Measurements from ENCODE around the gene PAQR9. TPM values are rescaled to one million over a fixed set of nuclear protein-coding genes. Genes with fewer than 3 reads are reported as not detected.
A peak's percentile ranks its signal among the peaks of the same experiment; 100 is the strongest.

PAQR9 gene
- total and polyA plus RNA-seq, 9 of the 15 experiments (the other 6 are each of a cell fraction or from before 2014, with no cell fraction given), result 0.04 to 0.58 (median 0.22) TPM

GRCh38 chr3:142929890-142930289 is 33.6 kb downstream of the PAQR9 start (continued):
- TF ChIP-seq HNRNPLL (IDR thresholded peaks at IDR 0.05; ENCODE audit: low read depth, low read length, poor library complexity, severe bottlenecking) (no peak), ZNF707 (CRISPR knock-in tag; conservative IDR thresholded peaks at IDR 0.05) (no peak), SAP30 (IDR thresholded peaks at IDR 0.05; ENCODE audit: borderline replicate concordance, insufficient read depth, low read depth, low read length, poor library complexity, severe bottlenecking) (no peak), POLR2AphosphoS5 (IDR thresholded peaks at IDR 0.05; ENCODE audit: control insufficient read depth, insufficient read depth, low read depth, low read length) (peak; percentile 61; the same call in 1 of the 2 replicates), CHCHD3 (CRISPR knock-in tag; IDR thresholded peaks at IDR 0.05) (no peak), SMC3 (conservative IDR thresholded peaks at IDR 0.05; ENCODE audit: insufficient read depth, low read depth, low read length) (no peak), FOXP1 (CRISPR knock-in tag; IDR thresholded peaks at IDR 0.05) (no peak), IRF1 (CRISPR knock-in tag; IDR thresholded peaks at IDR 0.05; ENCODE audit: borderline replicate concordance) (no peak), THRAP3 (IDR thresholded peaks at IDR 0.05; ENCODE audit: borderline replicate concordance) (no peak), ZNF165 (CRISPR knock-in tag; IDR thresholded peaks at IDR 0.05; ENCODE audit: borderline replicate concordance) (no peak), MECOM (CRISPR knock-in tag; IDR thresholded peaks at IDR 0.05) (no peak), YBX1 (IDR thresholded peaks at IDR 0.05) (no peak), HDAC2 (IDR thresholded peaks at IDR 0.05) (peak; percentile 76), SNIP1 (IDR thresholded peaks at IDR 0.05; ENCODE audit: low read depth) (no peak), ZBTB8A (IDR thresholded peaks at IDR 0.05; ENCODE audit: partially characterized antibody) (no peak), ZFPM2 (CRISPR knock-in tag; IDR thresholded peaks at IDR 0.05) (no peak), ZNF277 (CRISPR knock-in tag; IDR thresholded peaks at IDR 0.05; ENCODE audit: borderline replicate concordance) (no peak), ZFP1 (CRISPR knock-in tag; IDR thresholded peaks at IDR 0.05) (no peak), POLR2H (tag; IDR thresholded peaks at IDR 0.05; ENCODE audit: low read depth) (no peak), XRCC4 (IDR thresholded peaks at IDR 0.05; ENCODE audit: extremely low read depth, insufficient read depth, insufficient read length) (no peak)
- TF ChIP-seq, protein P1, sequence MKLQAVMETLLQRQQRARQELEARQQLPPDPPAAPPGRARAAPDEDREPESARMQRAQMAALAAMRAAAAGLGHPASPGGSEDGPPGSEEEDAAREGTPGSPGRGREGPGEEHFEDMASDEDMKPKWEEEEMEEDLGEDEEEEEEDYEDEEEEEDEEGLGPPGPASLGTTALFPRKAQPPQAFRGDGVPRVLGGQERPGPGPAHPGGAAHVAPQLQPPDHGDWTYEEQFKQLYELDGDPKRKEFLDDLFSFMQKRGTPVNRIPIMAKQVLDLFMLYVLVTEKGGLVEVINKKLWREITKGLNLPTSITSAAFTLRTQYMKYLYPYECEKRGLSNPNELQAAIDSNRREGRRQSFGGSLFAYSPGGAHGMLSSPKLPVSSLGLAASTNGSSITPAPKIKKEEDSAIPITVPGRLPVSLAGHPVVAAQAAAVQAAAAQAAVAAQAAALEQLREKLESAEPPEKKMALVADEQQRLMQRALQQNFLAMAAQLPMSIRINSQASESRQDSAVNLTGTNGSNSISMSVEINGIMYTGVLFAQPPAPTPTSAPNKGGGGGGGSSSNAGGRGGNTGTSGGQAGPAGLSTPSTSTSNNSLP (IDR thresholded peaks at IDR 0.05; ENCODE audit: borderline replicate concordance, low read depth, low read length), result peak; percentile 49; the same call in 1 of the 2 replicates
- TF ChIP-seq, protein P2, sequence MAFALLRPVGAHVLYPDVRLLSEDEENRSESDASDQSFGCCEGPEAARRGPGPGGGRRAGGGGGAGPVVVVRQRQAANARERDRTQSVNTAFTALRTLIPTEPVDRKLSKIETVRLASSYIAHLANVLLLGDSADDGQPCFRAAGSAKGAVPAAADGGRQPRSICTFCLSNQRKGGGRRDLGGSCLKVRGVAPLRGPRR (CRISPR knock-in tag; IDR thresholded peaks at IDR 0.05), result no peak
- TF ChIP-seq, protein P3, sequence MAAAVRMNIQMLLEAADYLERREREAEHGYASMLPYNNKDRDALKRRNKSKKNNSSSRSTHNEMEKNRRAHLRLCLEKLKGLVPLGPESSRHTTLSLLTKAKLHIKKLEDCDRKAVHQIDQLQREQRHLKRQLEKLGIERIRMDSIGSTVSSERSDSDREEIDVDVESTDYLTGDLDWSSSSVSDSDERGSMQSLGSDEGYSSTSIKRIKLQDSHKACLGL (CRISPR knock-in tag; IDR thresholded peaks at IDR 0.05; ENCODE audit: borderline replicate concordance, poor library complexity, severe bottlenecking), result no peak
- TF ChIP-seq, protein P4, sequence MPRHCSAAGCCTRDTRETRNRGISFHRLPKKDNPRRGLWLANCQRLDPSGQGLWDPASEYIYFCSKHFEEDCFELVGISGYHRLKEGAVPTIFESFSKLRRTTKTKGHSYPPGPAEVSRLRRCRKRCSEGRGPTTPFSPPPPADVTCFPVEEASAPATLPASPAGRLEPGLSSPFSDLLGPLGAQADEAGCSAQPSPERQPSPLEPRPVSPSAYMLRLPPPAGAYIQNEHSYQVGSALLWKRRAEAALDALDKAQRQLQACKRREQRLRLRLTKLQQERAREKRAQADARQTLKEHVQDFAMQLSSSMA (CRISPR knock-in tag; IDR thresholded peaks at IDR 0.05), result no peak

Measured in K562 (cell line).